Measurements from ENCODE around the gene SLC37A2. TPM values are rescaled to one million over a fixed set of nuclear protein-coding genes. Genes with fewer than 3 reads are reported as not detected.
A peak's percentile ranks its signal among the peaks of the same experiment; 100 is the strongest.

SLC37A2 gene
- total RNA-seq, 1 donor from 2014 or later = 0.37 TPM

GRCh38 chr11:125112208-125112604, 49.1 kb downstream of the SLC37A2 start:
- peaks cover 9% of the 10 kb centered on the region for H3K9me3 Mint-ChIP-seq (ENCODE audit: low read depth)
- H3K27ac Mint-ChIP-seq (ENCODE audit: unreplicated experiment) = no peak overlapping the region
- DNase-seq (ENCODE audit: low spot score) = no peak
- H3K27me3 Mint-ChIP-seq (ENCODE audit: low read depth) = no peaks in the 10 kb centered on the region
- peak overlapping the region; percentile 99 for H3K4me3 Mint-ChIP-seq (ENCODE audit: unreplicated experiment)
- H3K36me3 Mint-ChIP-seq (ENCODE audit: low read depth) = peaks cover 4% of the 10 kb centered on the region
- no peak for TF ChIP-seq CTCF (IDR thresholded peaks at IDR 0.05)
- H3K4me1 Mint-ChIP-seq (ENCODE audit: low read depth) = peaks cover 22% of the 10 kb centered on the region

GRCh38 chr11:125114518-125114917, 51.4 kb downstream of the SLC37A2 start:
- DNase-seq (ENCODE audit: low spot score) = no peak
- H3K36me3 Mint-ChIP-seq (ENCODE audit: low read depth) = peaks cover 4% of the 10 kb centered on the region
- peaks cover 19% of the 10 kb centered on the region for H3K4me1 Mint-ChIP-seq (ENCODE audit: low read depth)
- TF ChIP-seq CTCF (IDR thresholded peaks at IDR 0.05) = no peak
- no peaks in the 10 kb centered on the region for H3K27me3 Mint-ChIP-seq (ENCODE audit: low read depth)
- H3K9me3 Mint-ChIP-seq (ENCODE audit: low read depth) = peaks cover 9% of the 10 kb centered on the region
- no peak overlapping the region for H3K4me3 Mint-ChIP-seq (ENCODE audit: unreplicated experiment)
- H3K27ac Mint-ChIP-seq (ENCODE audit: unreplicated experiment) = no peak overlapping the region

GRCh38 chr11:125117429-125117828, 54.3 kb downstream of the SLC37A2 start:
- peaks cover 7% of the 10 kb centered on the region for H3K9me3 Mint-ChIP-seq (ENCODE audit: low read depth)
- TF ChIP-seq CTCF (IDR thresholded peaks at IDR 0.05) = no peak
- DNase-seq (ENCODE audit: low spot score) = no peak
- peaks cover 2% of the 10 kb centered on the region for H3K36me3 Mint-ChIP-seq (ENCODE audit: low read depth)
- H3K27me3 Mint-ChIP-seq (ENCODE audit: low read depth) = no peaks in the 10 kb centered on the region
- peaks cover 1% of the 10 kb centered on the region for H3K4me1 Mint-ChIP-seq (ENCODE audit: low read depth)
- no peak overlapping the region for H3K4me3 Mint-ChIP-seq (ENCODE audit: unreplicated experiment)
- H3K27ac Mint-ChIP-seq (ENCODE audit: unreplicated experiment) = no peak overlapping the region

GRCh38 chr11:125123194-125123946, 60.3 kb downstream of the SLC37A2 start:
- Mint-ChIP-seq H3K4me1 (ENCODE audit: low read depth) (peaks cover 14% of the 10 kb centered on the region), H3K9me3 (ENCODE audit: low read depth) (no peaks in the 10 kb centered on the region), H3K4me3 (ENCODE audit: unreplicated experiment) (no peak overlapping the region), H3K27me3 (ENCODE audit: low read depth) (no peaks in the 10 kb centered on the region), H3K36me3 (ENCODE audit: low read depth) (no peaks in the 10 kb centered on the region), H3K27ac (ENCODE audit: unreplicated experiment) (no peak overlapping the region)
- TF ChIP-seq CTCF (IDR thresholded peaks at IDR 0.05) = no peak
- no peak for DNase-seq (ENCODE audit: low spot score)

GRCh38 chr11:125123947-125124617, 61.0 kb downstream of the SLC37A2 start:
- no peak for DNase-seq (ENCODE audit: low spot score)
- peak; percentile 68 for TF ChIP-seq CTCF (IDR thresholded peaks at IDR 0.05)

More at GRCh38 chr11:125123947-125124617, 61.0 kb downstream of the SLC37A2 start:
- no peak overlapping the region for H3K4me3 Mint-ChIP-seq (ENCODE audit: unreplicated experiment)
- no peak overlapping the region for H3K27ac Mint-ChIP-seq (ENCODE audit: unreplicated experiment)
- H3K9me3 Mint-ChIP-seq (ENCODE audit: low read depth) = no peaks in the 10 kb centered on the region
- no peaks in the 10 kb centered on the region for H3K36me3 Mint-ChIP-seq (ENCODE audit: low read depth)
- no peaks in the 10 kb centered on the region for H3K27me3 Mint-ChIP-seq (ENCODE audit: low read depth)
- peaks cover 21% of the 10 kb centered on the region for H3K4me1 Mint-ChIP-seq (ENCODE audit: low read depth)

All from chondrocyte (in vitro differentiated cells).